ES-I3 (cell line): ENCODE data around the gene TTBK1.
A peak's percentile ranks its signal among the peaks of the same experiment; 100 is the strongest.

Experiments
- H3K36me3 ChIP-seq: 2 replicates; pipeline ENCODE4 v1.6.1; 2013; ENCODE audit warnings: mild to moderate bottlenecking, low read length, control low read depth, moderate library complexity; ENCODE audit not compliant: insufficient read depth
- H3K4me1 ChIP-seq: 2 replicates; pipeline ENCODE4 v1.6.1; 2013; ENCODE audit warnings: mild to moderate bottlenecking, control low read depth, low read length; ENCODE audit not compliant: insufficient read depth
- H3K9ac ChIP-seq: 2 replicates; pipeline ENCODE4 v1.6.1; 2013; ENCODE audit warnings: low read depth, mild to moderate bottlenecking, low read length, moderate library complexity
- H3K9me3 ChIP-seq: 2 replicates; pipeline ENCODE4 v1.6.1; 2013; ENCODE audit warnings: mild to moderate bottlenecking, low read length, moderate library complexity; ENCODE audit not compliant: control insufficient read depth, insufficient read depth

TTBK1 gene

GRCh38 chr6:43231735-43232450, 11.4 kb upstream of the TTBK1 start:
- no peaks in the 10 kb centered on the region for H3K4me1 ChIP-seq
- no peaks in the 10 kb centered on the region for H3K9me3 ChIP-seq
- H3K9ac ChIP-seq: no peak overlapping the region
- H3K36me3 ChIP-seq: no peaks in the 10 kb centered on the region; the same call in 1 of the 2 replicates

- Histone ChIP-seq H3K36me3 (no peaks in the 10 kb centered on the region), H3K9me3 (no peaks in the 10 kb centered on the region), H3K9ac (no peak overlapping the region), H3K4me1 (no peaks in the 10 kb centered on the region)
These were observed 7.4 kb upstream of the TTBK1 start for GRCh38 chr6:43235841-43236240.

GRCh38 chr6:43239054-43239453, 4.2 kb upstream of the TTBK1 start:
- Histone ChIP-seq H3K4me1 (no peaks in the 10 kb centered on the region), H3K9me3 (no peaks in the 10 kb centered on the region), H3K9ac (no peak overlapping the region), H3K36me3 (no peaks in the 10 kb centered on the region)

GRCh38 chr6:43240950-43241349, 2.3 kb upstream of the TTBK1 start:
- Histone ChIP-seq H3K36me3 (no peaks in the 10 kb centered on the region), H3K4me1 (no peaks in the 10 kb centered on the region), H3K9ac (no peak overlapping the region), H3K9me3 (no peaks in the 10 kb centered on the region)

GRCh38 chr6:43241446-43241845, 1.8 kb upstream of the TTBK1 start:
- H3K36me3 ChIP-seq: no peaks in the 10 kb centered on the region
- no peaks in the 10 kb centered on the region for H3K9me3 ChIP-seq
- no peak overlapping the region for H3K9ac ChIP-seq
- H3K4me1 ChIP-seq: no peaks in the 10 kb centered on the region

GRCh38 chr6:43243664-43244321, 512 bp downstream of the TTBK1 start:
- H3K4me1 ChIP-seq: no peaks in the 10 kb centered on the region
- H3K9me3 ChIP-seq: no peaks in the 10 kb centered on the region
- H3K36me3 ChIP-seq: no peaks in the 10 kb centered on the region
- no peak overlapping the region for H3K9ac ChIP-seq

- Histone ChIP-seq H3K36me3 (no peaks in the 10 kb centered on the region), H3K9ac (peak overlapping the region; percentile 69), H3K4me1 (peaks cover 8% of the 10 kb centered on the region; the same call in 1 of the 2 replicates), H3K9me3 (no peaks in the 10 kb centered on the region)
These were observed 3.2 kb downstream of the TTBK1 start for GRCh38 chr6:43246301-43247113.

- Histone ChIP-seq H3K9me3 (no peaks in the 10 kb centered on the region), H3K4me1 (peaks cover 11% of the 10 kb centered on the region; the same call in 1 of the 2 replicates), H3K9ac (peak overlapping the region; percentile 69), H3K36me3 (no peaks in the 10 kb centered on the region)
These were observed 4.1 kb downstream of the TTBK1 start for GRCh38 chr6:43247114-43247999.

- Histone ChIP-seq H3K9ac (peak overlapping the region; percentile 69; the same call in 1 of the 2 replicates), H3K4me1 (peaks cover 11% of the 10 kb centered on the region; the same call in 1 of the 2 replicates), H3K36me3 (no peaks in the 10 kb centered on the region), H3K9me3 (no peaks in the 10 kb centered on the region)
These were observed 4.8 kb downstream of the TTBK1 start for GRCh38 chr6:43248101-43248500.

GRCh38 chr6:43248791-43249190, 5.5 kb downstream of the TTBK1 start:
- H3K36me3 ChIP-seq: no peaks in the 10 kb centered on the region
- H3K9ac ChIP-seq: no peak overlapping the region
- peaks cover 11% of the 10 kb centered on the region; the same call in 1 of the 2 replicates for H3K4me1 ChIP-seq
- no peaks in the 10 kb centered on the region for H3K9me3 ChIP-seq

- H3K9ac ChIP-seq: peak overlapping the region; percentile 29; the same call in 1 of the 2 replicates
- H3K4me1 ChIP-seq: peaks cover 11% of the 10 kb centered on the region; the same call in 1 of the 2 replicates
- H3K9me3 ChIP-seq: no peaks in the 10 kb centered on the region
- no peaks in the 10 kb centered on the region for H3K36me3 ChIP-seq
These were observed 7.7 kb downstream of the TTBK1 start for GRCh38 chr6:43250992-43251373.

- Histone ChIP-seq H3K36me3 (no peaks in the 10 kb centered on the region), H3K4me1 (peaks cover 16% of the 10 kb centered on the region; the same call in 1 of the 2 replicates), H3K9me3 (no peaks in the 10 kb centered on the region), H3K9ac (no peak overlapping the region)
These were observed 10.1 kb downstream of the TTBK1 start for GRCh38 chr6:43253401-43253800.

GRCh38 chr6:43254138-43254817, 11.0 kb downstream of the TTBK1 start:
- Histone ChIP-seq H3K9me3 (no peaks in the 10 kb centered on the region), H3K9ac (no peak overlapping the region), H3K4me1 (peaks cover 16% of the 10 kb centered on the region; the same call in 1 of the 2 replicates), H3K36me3 (no peaks in the 10 kb centered on the region)
